Upper lobe of left lung (tissue), 6 donors: ENCODE measurements around the gene NRGN. TPM values are rescaled to one million over a fixed set of nuclear protein-coding genes. Genes with fewer than 3 reads are reported as not detected.

Experiments
- ATAC-seq, 2 donors: fragments of 200-7000 bp; cut with Tn5 transposase; one replicate each; pipeline ENCODE4 v1.9.1; 2022; ENCODE audit warnings: mild to moderate bottlenecking in 2 of 2, moderate library complexity in 2 of 2; ENCODE audit not compliant: low FRiP score in 2 of 2
- DNase-seq, 2 donors: peaks; one replicate each; pipeline ENCODE4 v3.0.0-alpha.2; 2019 to 2020
- H3K27ac ChIP-seq, 4 donors: fragments of 200-600 bp; sonication (generic); one replicate each; pipeline ENCODE4 v1.5.1; 2016 to 2019
- H3K27me3 ChIP-seq, 4 donors: fragments of 200-600 bp; sonication (generic); one replicate each; pipeline ENCODE4 v1.5.1; 2017 to 2019
- H3K36me3 ChIP-seq, 4 donors: fragments of 200-600 bp; sonication (generic); one replicate each; pipeline ENCODE4 v1.5.1; 2016 to 2019
- H3K4me1 ChIP-seq, 4 donors: fragments of 200-600 bp; sonication (generic); one replicate each; pipeline ENCODE4 v1.5.1; 2018 to 2019
- H3K4me3 ChIP-seq, 4 donors: fragments of 200-600 bp; sonication (generic); one replicate each; pipeline ENCODE4 v1.5.1; 2017 to 2019; ENCODE audit warnings: mild to moderate bottlenecking in 2 of 4, moderate library complexity in 1 of 4
- H3K9me3 ChIP-seq, 4 donors: fragments of 200-600 bp; sonication (generic); one replicate each; pipeline ENCODE4 v1.5.1; 2018 to 2019
- EP300 ChIP-seq, 4 donors: sonication (generic); formaldehyde crosslinking; IDR thresholded peaks; one replicate each; pipeline ENCODE4 v1.5.1; 2017; ENCODE audit warnings: antibody characterized with exemption in 4 of 4, control low read depth in 2 of 4
- POLR2A ChIP-seq, 4 donors: fragments of 450-650 bp; IDR thresholded peaks; one replicate each; pipeline ENCODE4 v1.5.1; 2016 to 2017; ENCODE audit warnings: antibody characterized with exemption in 4 of 4, mild to moderate bottlenecking in 2 of 4
- POLR2AphosphoS5 ChIP-seq, 2 donors: sonication (generic); formaldehyde crosslinking; IDR thresholded peaks; one replicate each; pipeline ENCODE4 v1.5.1; 2017; ENCODE audit warnings: antibody characterized with exemption in 2 of 2
- WGBS, 2 donors: methylation state at CpG; one replicate each; pipeline ENCODE4 v1.1.5; 2017 to 2018; 5-methylcytosine and 5-hydroxymethylcytosine counted together
- total RNA-seq, 6 donors: library from RNA; depleted of rRNA in 4 of 6; stranded (reverse); fragments of >200 nt in 4 of 6; gene quantifications; one replicate each; pipeline versions ENCODE4 v1.1.0 to v1.2.1, GENCODE V29; 2016 to 2021
- TF ChIP-seq, protein P1 (sequence below), 6 experiments: fragments of 450-650 bp in 4 of 6; fragments of 200-600 bp in 2 of 6; sonication (generic) in 2 of 6; IDR thresholded peaks; one replicate each; pipeline ENCODE4 v1.5.1; 2016 to 2019; ENCODE audit warnings: antibody characterized with exemption in 6 of 6
- donor health status: DM: no; HTN: no; CAD: no; lungs with moderate emphysema.
- donor health status: DM: no; HTN: yes; CAD: no; lungs with severe emphysema.

The NRGN gene
- total RNA-seq, 6 donors from 2014 or later = 30.9 to 111 (median 77.6) TPM

- TF ChIP-seq EP300 (IDR thresholded peaks at IDR 0.05) (no peak), POLR2AphosphoS5 (IDR thresholded peaks at IDR 0.05) (no peak), POLR2A (IDR thresholded peaks at IDR 0.05) (no peak)
- TF ChIP-seq, protein P1, sequence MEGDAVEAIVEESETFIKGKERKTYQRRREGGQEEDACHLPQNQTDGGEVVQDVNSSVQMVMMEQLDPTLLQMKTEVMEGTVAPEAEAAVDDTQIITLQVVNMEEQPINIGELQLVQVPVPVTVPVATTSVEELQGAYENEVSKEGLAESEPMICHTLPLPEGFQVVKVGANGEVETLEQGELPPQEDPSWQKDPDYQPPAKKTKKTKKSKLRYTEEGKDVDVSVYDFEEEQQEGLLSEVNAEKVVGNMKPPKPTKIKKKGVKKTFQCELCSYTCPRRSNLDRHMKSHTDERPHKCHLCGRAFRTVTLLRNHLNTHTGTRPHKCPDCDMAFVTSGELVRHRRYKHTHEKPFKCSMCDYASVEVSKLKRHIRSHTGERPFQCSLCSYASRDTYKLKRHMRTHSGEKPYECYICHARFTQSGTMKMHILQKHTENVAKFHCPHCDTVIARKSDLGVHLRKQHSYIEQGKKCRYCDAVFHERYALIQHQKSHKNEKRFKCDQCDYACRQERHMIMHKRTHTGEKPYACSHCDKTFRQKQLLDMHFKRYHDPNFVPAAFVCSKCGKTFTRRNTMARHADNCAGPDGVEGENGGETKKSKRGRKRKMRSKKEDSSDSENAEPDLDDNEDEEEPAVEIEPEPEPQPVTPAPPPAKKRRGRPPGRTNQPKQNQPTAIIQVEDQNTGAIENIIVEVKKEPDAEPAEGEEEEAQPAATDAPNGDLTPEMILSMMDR (IDR thresholded peaks at IDR 0.05) = no peak
- WGBS, 2 donors = 75 to 79% methylated on average over 7 of the region's 7 CpGs
These were observed 37.3 kb downstream of the NRGN start for GRCh38 chr11:124776865-124777645.

GRCh38 chr11:124778281-124778680 lies 38.5 kb downstream of the NRGN start:
- Histone ChIP-seq H3K4me1 (peaks cover 0 to 6% (median 0%) of the 10 kb centered on the region in 4 donors), H3K9me3 (no peaks in the 10 kb centered on the region), H3K36me3 (peaks cover 0 to 5% (median 2%) of the 10 kb centered on the region in 4 donors), H3K27ac (no peak overlapping the region), H3K27me3 (no peaks in the 10 kb centered on the region), H3K4me3 (no peak overlapping the region)
- WGBS, 2 donors = 81 to 91% methylated on average over 2 of the region's 2 CpGs
- ATAC-seq (no peak), DNase-seq (no peak)
- TF ChIP-seq POLR2A (IDR thresholded peaks at IDR 0.05) (no peak), EP300 (IDR thresholded peaks at IDR 0.05) (no peak), POLR2AphosphoS5 (IDR thresholded peaks at IDR 0.05) (no peak)
- TF ChIP-seq, protein P1 (IDR thresholded peaks at IDR 0.05) = no peak

More at GRCh38 chr11:124776865-124777645, 37.3 kb downstream of the NRGN start:
- no peak overlapping the region for H3K4me3 ChIP-seq
- no peaks in the 10 kb centered on the region for H3K27me3 ChIP-seq
- DNase-seq (no peak), ATAC-seq (no peak)
- no peak overlapping the region for H3K27ac ChIP-seq
- no peaks in the 10 kb centered on the region for H3K9me3 ChIP-seq
- H3K36me3 ChIP-seq = peaks cover 0 to 14% (median 4%) of the 10 kb centered on the region in 4 donors
- peaks cover 0 to 6% (median 0%) of the 10 kb centered on the region in 4 donors for H3K4me1 ChIP-seq

DNA sequence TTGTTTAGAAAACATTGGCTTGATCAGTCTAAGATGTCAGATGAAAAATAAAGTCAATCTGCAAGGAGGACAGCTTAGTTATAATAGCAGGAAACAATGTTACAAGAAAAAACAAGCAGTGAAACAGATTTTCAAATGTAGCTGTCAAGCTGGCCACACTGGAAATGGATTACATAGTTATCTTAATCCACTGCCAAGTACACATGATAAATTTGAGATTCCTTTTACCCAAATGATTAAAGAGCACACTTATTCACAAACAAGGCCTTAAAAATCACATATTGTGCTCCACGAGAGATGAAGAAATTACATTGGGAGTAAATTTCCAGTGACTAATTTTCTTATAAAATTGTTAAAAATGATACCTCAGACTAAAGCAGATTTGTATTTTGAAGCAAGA lies 39.8 kb downstream of the NRGN start:
- ATAC-seq (no peak), DNase-seq (no peak)
- H3K36me3 ChIP-seq = peaks cover 0 to 4% (median under 1%) of the 10 kb centered on the region in 4 donors
- no peaks in the 10 kb centered on the region for H3K9me3 ChIP-seq
- TF ChIP-seq, protein P1 (IDR thresholded peaks at IDR 0.05) = no peak
- no peak for TF ChIP-seq POLR2A (IDR thresholded peaks at IDR 0.05)
- no peak for TF ChIP-seq EP300 (IDR thresholded peaks at IDR 0.05)
- TF ChIP-seq POLR2AphosphoS5 (IDR thresholded peaks at IDR 0.05) = no peak
- H3K27me3 ChIP-seq = no peaks in the 10 kb centered on the region
- H3K4me3 ChIP-seq = no peak overlapping the region
- WGBS, 2 donors = 72 to 87% methylated on average over 1 of the region's 1 CpG
- H3K4me1 ChIP-seq = peaks cover 0 to 6% (median 0%) of the 10 kb centered on the region in 4 donors
- no peak overlapping the region for H3K27ac ChIP-seq

DNA sequence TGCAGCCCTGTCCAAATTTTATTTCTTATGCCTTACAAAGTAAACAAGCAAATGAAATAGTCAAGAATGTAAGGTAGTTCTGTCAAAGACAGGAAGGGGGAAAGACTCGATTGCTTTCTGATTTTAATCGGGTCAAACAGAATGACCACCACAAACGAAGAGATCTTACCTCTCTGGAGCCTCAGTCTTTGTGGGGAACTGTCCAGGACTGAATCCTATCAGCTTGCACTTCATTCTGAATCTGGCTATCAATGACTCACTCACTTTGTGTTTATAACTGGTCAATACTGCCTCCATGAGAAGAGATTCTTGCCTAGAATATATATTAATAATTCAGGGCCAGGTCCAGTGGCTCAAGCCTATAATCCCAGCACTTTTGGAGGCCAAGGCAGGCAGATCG lies 43.3 kb downstream of the NRGN start:
- no peak for TF ChIP-seq POLR2AphosphoS5 (IDR thresholded peaks at IDR 0.05)
- TF ChIP-seq, protein P1 (IDR thresholded peaks at IDR 0.05) = no peak
- no peak for TF ChIP-seq EP300 (IDR thresholded peaks at IDR 0.05)
- TF ChIP-seq POLR2A (IDR thresholded peaks at IDR 0.05) = no peak
- DNase-seq = no peak
- H3K9me3 ChIP-seq = no peaks in the 10 kb centered on the region
- H3K4me3 ChIP-seq = no peak overlapping the region
- H3K36me3 ChIP-seq = no peaks in the 10 kb centered on the region
- WGBS, 2 donors = 91 to 94% methylated on average over 4 of the region's 4 CpGs
- H3K27ac ChIP-seq = no peak overlapping the region
- no peaks in the 10 kb centered on the region for H3K27me3 ChIP-seq
- ATAC-seq = no peak
- no peaks in the 10 kb centered on the region for H3K4me1 ChIP-seq
